Left renal pelvis (tissue), 4 donors: Measurements from ENCODE around the gene GRIK5. TPM values are rescaled to one million over a fixed set of nuclear protein-coding genes. Genes with fewer than 3 reads are reported as not detected.
"Not testable (repeated sequence)": the region's sequence is repeated elsewhere in the genome, so short reads cannot be mapped to it uniquely, and the experiment has no call there.

Experiments
- DNase-seq, 4 donors: peaks; one replicate each; pipeline ENCODE4 v3.0.0-alpha.2; 2013; ENCODE audit warnings: low read depth in 4 of 4, low spot score in 3 of 4
- polyA plus RNA-seq, 4 donors: library from polyadenylated mRNA; unstranded; fragments of 120-200 nt; gene quantifications; one replicate each; pipeline ENCODE4 v1.2.1, GENCODE V29; 2013; ENCODE audit not compliant: insufficient read length in 4 of 4

The GRIK5 gene
- polyA plus RNA-seq, 4 donors, result 18.3 to 30.7 (median 21.4) TPM

GRCh38 chr19:42053037-42053935 lies 16.7 kb downstream of the GRIK5 start:
- DNase-seq, result no peak

- no peak for DNase-seq
Observed at GRCh38 chr19:42052241-42052863, 17.7 kb downstream of the GRIK5 start.

GRCh38 chr19:42051166-42052115 lies 18.6 kb downstream of the GRIK5 start:
- DNase-seq, result no peak

- no peak for DNase-seq
Observed at GRCh38 chr19:42048992-42049391, 21.0 kb downstream of the GRIK5 start.

GRCh38 chr19:42045575-42045974 lies 24.4 kb downstream of the GRIK5 start:
- no peak for DNase-seq

- no peak for DNase-seq
Observed at GRCh38 chr19:42042455-42043170, 27.4 kb downstream of the GRIK5 start.

- not testable (repeated sequence) for DNase-seq
Observed at GRCh38 chr19:42040491-42040890, 29.5 kb downstream of the GRIK5 start.

- DNase-seq, result no peak
Observed at GRCh38 chr19:42040031-42040430, 30.0 kb downstream of the GRIK5 start.

GRCh38 chr19:42038666-42039065 lies 31.3 kb downstream of the GRIK5 start:
- no peak for DNase-seq

- DNase-seq, result no peak
Observed at GRCh38 chr19:42037649-42038048, 32.4 kb downstream of the GRIK5 start.

GRCh38 chr19:42034640-42035391 lies 35.2 kb downstream of the GRIK5 start:
- peak in 2 of 4 donors; percentile 25 to 50 for DNase-seq

- DNase-seq, result no peak
Observed at GRCh38 chr19:42033413-42033812, 36.6 kb downstream of the GRIK5 start.

GRCh38 chr19:42032431-42032830 lies 37.6 kb downstream of the GRIK5 start:
- DNase-seq, result peak in 3 of 4 donors; percentile 16 to 24 (median 20)

GRCh38 chr19:42030645-42031440 lies 39.2 kb downstream of the GRIK5 start:
- no peak for DNase-seq

- DNase-seq, result no peak
Observed at GRCh38 chr19:42028304-42029216, 41.4 kb downstream of the GRIK5 start.

GRCh38 chr19:42024622-42025111 lies 45.3 kb downstream of the GRIK5 start:
- no peak for DNase-seq

GRCh38 chr19:42023943-42024260 lies 46.1 kb downstream of the GRIK5 start:
- no peak for DNase-seq
